Activated naive CD4-positive, alpha-beta T cell treated with anti-CD3 and anti-CD28 coated beads, Interleukin-2, amount 50 U/mL, for 24 hours (primary cell): ENCODE measurements around the gene C15orf39.

Experiments used
- H3K27ac Mint-ChIP-seq: one replicate; pipeline ENCODE4 v1.8.0; 2021; ENCODE audit warnings: mild to moderate bottlenecking, mixed read lengths
- H3K27me3 Mint-ChIP-seq: one replicate; pipeline ENCODE4 v1.8.0; 2021; ENCODE audit warnings: mixed read lengths
- H3K36me3 Mint-ChIP-seq: one replicate; pipeline ENCODE4 v1.8.0; 2021; ENCODE audit warnings: mixed read lengths
- H3K4me1 Mint-ChIP-seq: one replicate; pipeline ENCODE4 v1.8.0; 2021; ENCODE audit warnings: mixed read lengths
- H3K4me3 Mint-ChIP-seq: one replicate; pipeline ENCODE4 v1.8.0; 2021; ENCODE audit warnings: mild to moderate bottlenecking, mixed read lengths
- H3K9me3 Mint-ChIP-seq: one replicate; pipeline ENCODE4 v1.8.0; 2021; ENCODE audit warnings: mixed read lengths

C15orf39 gene

DNA sequence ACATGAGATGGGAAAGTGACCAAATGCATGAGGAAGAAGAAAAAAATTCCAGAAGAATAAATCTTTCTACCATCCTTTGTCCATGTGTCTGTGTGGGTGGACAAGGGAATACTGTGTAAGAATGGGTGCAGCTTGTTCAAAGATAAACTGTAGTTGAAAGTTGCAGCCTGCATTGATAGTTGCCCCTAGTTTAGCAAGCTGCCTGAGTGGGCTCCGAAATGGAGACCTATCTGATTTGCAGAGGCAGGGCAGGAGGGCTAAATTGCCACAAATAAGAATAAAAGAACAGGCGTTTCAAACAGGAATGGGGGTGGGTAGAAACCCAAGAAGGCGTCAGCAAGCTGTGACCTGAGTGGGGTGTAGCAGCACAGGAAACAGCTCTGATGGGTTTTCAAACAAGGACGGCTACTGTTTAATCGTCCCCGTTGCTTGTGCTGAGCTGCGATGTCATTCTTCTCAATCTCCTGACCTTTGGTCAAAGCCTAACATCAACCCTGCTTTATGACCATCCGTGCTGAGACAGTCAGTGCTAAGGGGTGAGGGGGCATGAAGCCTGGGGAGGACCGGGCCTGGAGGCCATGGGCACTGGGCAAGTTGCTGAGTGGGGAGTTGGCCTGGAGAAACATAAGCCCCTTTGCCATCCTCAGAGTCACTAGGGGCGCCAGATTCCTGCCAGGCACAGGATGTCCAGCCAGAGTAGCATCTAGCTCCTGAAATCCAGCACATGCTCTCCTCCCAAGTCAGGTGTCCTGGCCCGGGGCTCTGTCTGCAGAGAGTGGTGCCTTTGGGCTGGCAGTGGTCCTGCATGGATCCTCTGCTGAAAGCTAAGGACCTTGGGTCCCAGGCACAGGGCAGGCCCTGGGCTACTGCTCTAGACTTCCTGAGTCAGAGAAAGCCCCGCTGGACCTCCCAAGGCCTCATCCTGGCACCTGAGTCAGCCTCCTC is 19.2 kb upstream of the C15orf39 start:
- no peak overlapping the region for H3K4me3 Mint-ChIP-seq
- H3K27me3 Mint-ChIP-seq, result peaks cover 13% of the 10 kb centered on the region
- no peak overlapping the region for H3K27ac Mint-ChIP-seq

DNA sequence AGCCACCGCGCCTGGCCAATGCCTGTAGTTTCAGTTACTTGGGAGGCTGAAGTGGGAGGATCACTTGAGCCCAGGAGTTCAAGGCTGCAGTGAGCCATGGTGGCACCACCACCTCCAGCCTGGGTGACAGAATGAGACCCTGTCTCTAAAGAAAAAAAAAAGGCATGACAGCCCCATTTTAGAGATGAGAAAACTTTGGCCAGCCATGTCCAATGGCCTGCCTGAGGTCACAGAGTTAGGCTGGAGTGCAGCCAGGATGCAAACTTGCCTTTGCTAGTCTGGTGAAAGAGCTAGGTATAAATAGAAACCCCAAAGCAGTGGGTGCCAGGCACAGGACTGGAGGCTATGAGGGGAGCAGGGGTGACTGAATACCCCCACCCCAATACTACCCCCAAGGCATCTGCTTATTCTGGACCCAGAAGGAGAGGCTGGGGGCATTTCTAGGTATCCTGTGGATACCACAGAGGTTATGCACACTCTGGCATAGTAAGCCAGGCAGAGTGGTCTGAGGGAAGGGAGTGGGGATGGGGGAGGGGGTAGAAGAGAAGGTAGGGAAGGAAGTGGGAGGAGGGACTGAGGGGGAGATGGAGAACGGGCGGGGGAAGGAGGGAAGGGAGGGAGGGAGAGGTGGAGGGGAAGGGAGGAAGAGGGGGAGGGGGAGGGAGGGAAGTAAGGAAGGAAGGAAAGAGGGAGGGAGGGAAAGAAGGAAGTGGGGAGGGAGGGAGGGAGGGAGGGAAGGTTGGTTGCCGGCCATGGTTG is 16.2 kb upstream of the C15orf39 start:
- Mint-ChIP-seq H3K27me3 (peaks cover 7% of the 10 kb centered on the region), H3K9me3 (no peaks in the 10 kb centered on the region), H3K4me1 (no peaks in the 10 kb centered on the region), H3K27ac (no peak overlapping the region), H3K36me3 (no peaks in the 10 kb centered on the region), H3K4me3 (no peak overlapping the region)

More for the DNA sequence above, 19.2 kb upstream of the C15orf39 start:
- H3K9me3 Mint-ChIP-seq, result no peaks in the 10 kb centered on the region
- H3K4me1 Mint-ChIP-seq, result peaks cover 5% of the 10 kb centered on the region
- no peaks in the 10 kb centered on the region for H3K36me3 Mint-ChIP-seq

DNA sequence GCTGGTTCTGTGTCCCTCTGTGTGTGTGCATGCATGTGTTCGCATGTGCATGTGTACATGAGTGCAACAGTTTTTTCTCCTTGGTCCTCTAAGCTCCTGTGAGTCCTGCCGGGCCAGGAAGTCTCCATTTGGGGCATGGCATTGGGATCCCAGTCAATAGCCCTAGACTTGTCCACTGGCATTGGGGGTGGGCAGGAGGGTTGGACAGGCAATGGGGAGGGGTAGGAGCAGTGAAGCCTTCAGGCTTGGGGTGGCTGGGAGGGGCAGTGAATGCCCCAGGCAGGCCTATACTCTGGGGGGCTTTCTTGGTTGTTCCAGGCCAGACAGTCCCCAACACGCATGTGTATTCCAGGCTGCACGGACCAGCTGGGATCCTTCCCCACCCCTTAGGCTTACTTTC is 15.6 kb upstream of the C15orf39 start:
- peaks cover 5% of the 10 kb centered on the region for H3K27me3 Mint-ChIP-seq
- no peak overlapping the region for H3K4me3 Mint-ChIP-seq

DNA sequence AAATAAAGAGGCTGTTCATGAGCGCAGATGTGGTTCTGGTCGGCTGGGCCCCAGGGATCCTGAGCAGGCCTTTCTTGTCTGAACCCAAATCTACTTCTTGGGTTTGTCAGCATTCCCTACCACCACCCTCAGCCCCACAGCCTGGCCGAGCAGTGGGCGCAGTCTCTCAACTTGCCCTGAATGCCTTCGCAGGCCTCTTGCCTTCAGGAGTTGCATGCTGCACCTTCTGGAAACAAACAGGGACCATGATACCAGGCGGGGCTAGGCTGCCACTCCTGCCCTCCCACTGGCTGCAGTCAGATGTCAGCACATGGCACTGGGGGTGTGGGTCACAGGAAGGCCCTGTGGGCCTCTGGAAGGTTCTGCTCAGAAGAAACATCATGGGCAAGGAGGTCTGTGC is 13.2 kb upstream of the C15orf39 start:
- no peaks in the 10 kb centered on the region for H3K36me3 Mint-ChIP-seq
- no peaks in the 10 kb centered on the region for H3K27me3 Mint-ChIP-seq
- no peak overlapping the region for H3K27ac Mint-ChIP-seq
- H3K4me1 Mint-ChIP-seq, result no peaks in the 10 kb centered on the region
- no peak overlapping the region for H3K4me3 Mint-ChIP-seq
- H3K9me3 Mint-ChIP-seq, result no peaks in the 10 kb centered on the region

More for the DNA sequence above, 15.6 kb upstream of the C15orf39 start:
- Mint-ChIP-seq H3K27ac (no peak overlapping the region), H3K4me1 (no peaks in the 10 kb centered on the region), H3K36me3 (no peaks in the 10 kb centered on the region), H3K9me3 (no peaks in the 10 kb centered on the region)

- H3K4me1 Mint-ChIP-seq, result no peaks in the 10 kb centered on the region
- no peak overlapping the region for H3K27ac Mint-ChIP-seq
- peaks cover 1% of the 10 kb centered on the region for H3K27me3 Mint-ChIP-seq
- H3K36me3 Mint-ChIP-seq, result no peaks in the 10 kb centered on the region
- no peaks in the 10 kb centered on the region for H3K9me3 Mint-ChIP-seq
- H3K4me3 Mint-ChIP-seq, result no peak overlapping the region
Measured at GRCh38 chr15:75191235-75191634, 10.4 kb upstream of the C15orf39 start.

DNA sequence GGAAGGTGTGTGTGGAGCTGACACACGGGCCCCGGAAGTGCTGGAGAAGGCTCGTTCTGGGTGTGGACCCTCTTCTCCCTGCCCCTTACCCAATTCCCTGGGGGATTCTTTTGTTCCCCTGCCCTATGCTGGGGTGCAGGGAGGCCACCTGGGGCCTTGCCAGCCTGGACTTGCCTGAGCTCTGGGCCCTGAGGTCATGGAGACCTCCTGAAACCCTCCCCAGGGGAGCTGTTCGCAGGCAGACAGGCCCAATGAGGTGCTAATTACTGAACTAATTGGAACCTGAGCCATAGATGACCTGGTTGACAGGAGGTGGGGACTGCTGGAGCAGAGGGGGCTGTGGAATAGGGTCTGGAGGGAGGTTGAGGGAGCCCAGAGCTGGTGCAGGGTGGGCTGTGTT is 9.4 kb upstream of the C15orf39 start:
- Mint-ChIP-seq H3K36me3 (no peaks in the 10 kb centered on the region), H3K27me3 (peaks cover 1% of the 10 kb centered on the region), H3K27ac (no peak overlapping the region), H3K9me3 (no peaks in the 10 kb centered on the region), H3K4me1 (no peaks in the 10 kb centered on the region), H3K4me3 (no peak overlapping the region)

GRCh38 chr15:75193272-75193671 is 8.4 kb upstream of the C15orf39 start:
- no peaks in the 10 kb centered on the region for H3K4me1 Mint-ChIP-seq
- no peak overlapping the region for H3K4me3 Mint-ChIP-seq
- H3K9me3 Mint-ChIP-seq, result no peaks in the 10 kb centered on the region
- no peak overlapping the region for H3K27ac Mint-ChIP-seq
- H3K36me3 Mint-ChIP-seq, result no peaks in the 10 kb centered on the region
- peaks cover 1% of the 10 kb centered on the region for H3K27me3 Mint-ChIP-seq

- Mint-ChIP-seq H3K27me3 (peaks cover 1% of the 10 kb centered on the region), H3K36me3 (no peaks in the 10 kb centered on the region), H3K27ac (no peak overlapping the region), H3K4me1 (peaks cover 6% of the 10 kb centered on the region), H3K4me3 (no peak overlapping the region), H3K9me3 (no peaks in the 10 kb centered on the region)
Measured at GRCh38 chr15:75193976-75194375, 7.7 kb upstream of the C15orf39 start.

- H3K4me1 Mint-ChIP-seq, result peaks cover 10% of the 10 kb centered on the region
- H3K27ac Mint-ChIP-seq, result no peak overlapping the region
- H3K36me3 Mint-ChIP-seq, result no peaks in the 10 kb centered on the region
- peaks cover 1% of the 10 kb centered on the region for H3K27me3 Mint-ChIP-seq
- no peak overlapping the region for H3K4me3 Mint-ChIP-seq
- H3K9me3 Mint-ChIP-seq, result no peaks in the 10 kb centered on the region
Measured at GRCh38 chr15:75194397-75194796, 7.3 kb upstream of the C15orf39 start.

GRCh38 chr15:75195122-75195765 is 6.4 kb upstream of the C15orf39 start:
- no peaks in the 10 kb centered on the region for H3K9me3 Mint-ChIP-seq
- H3K27ac Mint-ChIP-seq, result no peak overlapping the region
- no peak overlapping the region for H3K4me3 Mint-ChIP-seq
- H3K4me1 Mint-ChIP-seq, result peaks cover 16% of the 10 kb centered on the region
- peaks cover 1% of the 10 kb centered on the region for H3K27me3 Mint-ChIP-seq
- no peaks in the 10 kb centered on the region for H3K36me3 Mint-ChIP-seq

DNA sequence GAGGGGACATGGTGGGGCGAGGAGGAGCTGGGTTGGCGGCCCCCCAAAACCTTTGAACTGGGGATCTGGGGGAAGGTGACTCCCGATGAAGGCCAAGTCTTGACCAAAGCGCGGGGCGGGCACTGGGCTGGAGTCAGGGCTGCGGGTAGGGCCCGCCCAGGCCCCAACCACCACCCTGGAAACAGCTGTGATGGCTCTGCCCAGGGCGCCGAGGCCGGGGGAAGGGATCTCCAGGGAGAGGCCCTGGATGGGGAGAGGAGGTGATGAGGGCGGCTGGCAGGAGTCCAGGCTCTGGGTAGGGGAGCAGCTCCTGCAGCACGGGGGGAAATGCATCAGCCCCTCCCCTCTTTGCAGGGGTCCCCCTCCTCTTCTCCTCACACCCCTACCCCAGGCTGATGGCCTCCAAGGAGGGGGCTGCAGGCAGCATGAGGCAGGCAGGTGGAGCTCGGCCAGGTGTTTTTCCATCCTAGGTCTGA is 5.9 kb upstream of the C15orf39 start:
- H3K4me1 Mint-ChIP-seq, result peaks cover 22% of the 10 kb centered on the region
- peaks cover 1% of the 10 kb centered on the region for H3K27me3 Mint-ChIP-seq
- H3K27ac Mint-ChIP-seq, result no peak overlapping the region
- no peaks in the 10 kb centered on the region for H3K36me3 Mint-ChIP-seq
- no peak overlapping the region for H3K4me3 Mint-ChIP-seq
- H3K9me3 Mint-ChIP-seq, result no peaks in the 10 kb centered on the region

DNA sequence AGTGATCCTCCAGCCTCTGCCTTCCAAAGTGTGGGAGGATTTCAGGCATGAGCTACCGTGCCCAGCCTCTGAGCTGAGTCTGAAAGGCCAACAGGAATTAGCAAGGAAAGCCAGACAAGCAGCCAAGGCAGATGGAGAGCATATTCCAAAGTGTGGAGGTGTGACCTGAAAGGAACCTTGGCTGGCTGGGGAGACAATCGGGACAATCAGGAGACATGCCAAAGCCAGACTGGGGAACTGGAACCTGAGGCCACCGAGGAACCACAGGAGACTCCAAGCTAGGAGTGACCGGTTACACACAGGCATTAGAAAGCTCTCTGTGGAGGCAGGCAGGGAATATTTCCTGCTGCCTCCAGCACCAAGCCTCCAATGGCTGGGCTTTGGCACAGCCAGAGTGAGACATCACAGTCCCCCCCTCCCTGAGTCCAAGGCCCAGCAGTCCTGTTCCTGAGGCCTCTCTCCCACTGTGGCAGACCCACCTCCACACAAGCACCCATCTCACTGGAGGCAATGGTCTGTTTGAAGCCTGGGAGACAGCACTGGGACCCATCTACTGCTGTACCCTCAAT is 4.5 kb upstream of the C15orf39 start:
- H3K4me1 Mint-ChIP-seq, result peaks cover 27% of the 10 kb centered on the region
- H3K27me3 Mint-ChIP-seq, result peaks cover 1% of the 10 kb centered on the region
- no peaks in the 10 kb centered on the region for H3K9me3 Mint-ChIP-seq
- H3K36me3 Mint-ChIP-seq, result no peaks in the 10 kb centered on the region
- no peak overlapping the region for H3K4me3 Mint-ChIP-seq
- no peak overlapping the region for H3K27ac Mint-ChIP-seq

- peak overlapping the region; percentile 62 for H3K27ac Mint-ChIP-seq
- peaks cover 28% of the 10 kb centered on the region for H3K4me1 Mint-ChIP-seq
- H3K4me3 Mint-ChIP-seq, result no peak overlapping the region
- no peaks in the 10 kb centered on the region for H3K36me3 Mint-ChIP-seq
- H3K27me3 Mint-ChIP-seq, result peaks cover 1% of the 10 kb centered on the region
- no peaks in the 10 kb centered on the region for H3K9me3 Mint-ChIP-seq
Measured at GRCh38 chr15:75198560-75199356, 2.9 kb upstream of the C15orf39 start.

- Mint-ChIP-seq H3K27ac (peak overlapping the region; percentile 41), H3K36me3 (no peaks in the 10 kb centered on the region), H3K27me3 (peaks cover 1% of the 10 kb centered on the region), H3K9me3 (no peaks in the 10 kb centered on the region), H3K4me1 (peaks cover 35% of the 10 kb centered on the region), H3K4me3 (no peak overlapping the region)
Measured at GRCh38 chr15:75199357-75199940, 2.2 kb upstream of the C15orf39 start.
